Right ventricle myocardium inferior (tissue), 1 donor: ENCODE measurements around the gene TBC1D19. TPM values are rescaled to one million over a fixed set of nuclear protein-coding genes. Genes with fewer than 3 reads are reported as not detected.
"Not testable (repeated sequence)": the region's sequence is repeated elsewhere in the genome, so short reads cannot be mapped to it uniquely, and the experiment has no call there.

Source experiments
- ATAC-seq: fragments of 200-7000 bp; cut with Tn5 transposase; one replicate; pipeline ENCODE4 v1.9.1; 2020; ENCODE audit warnings: mild to moderate bottlenecking, moderate library complexity
- DNase-seq: peaks from one replicate; pipeline ENCODE4 v3.0.0; 2021; ENCODE audit errors: missing footprints
- intact Hi-C: fragments of 100-400 bp; cut with DNase I; formaldehyde crosslinking; loops from one replicate; pipeline ENCODE4 v1.11.0; 2022
- long read RNA-seq: library from polyadenylated mRNA; unstranded; transcript quantifications from one replicate; pipeline ENCODE4 v2.0.0, GENCODE V29; 2021
- total RNA-seq: library from RNA; stranded (reverse); fragmentation: NEBNext Ultra II Directional; extraction: Animal tissue kit (Norgen Biotek cat#: 25700); gene quantifications from one replicate; pipeline ENCODE4 v1.2.1, GENCODE V29; 2021
- donor health status: DM: no; HTN: yes; CAD: no; lungs with severe emphysema.

TBC1D19 gene
- 8.8 TPM for total RNA-seq
- long read RNA-seq, partial matches to known transcripts = 0 of 4 reads
- long read RNA-seq, other reads (novel, unspliced or antisense) = 0 of 4 reads

DNA sequence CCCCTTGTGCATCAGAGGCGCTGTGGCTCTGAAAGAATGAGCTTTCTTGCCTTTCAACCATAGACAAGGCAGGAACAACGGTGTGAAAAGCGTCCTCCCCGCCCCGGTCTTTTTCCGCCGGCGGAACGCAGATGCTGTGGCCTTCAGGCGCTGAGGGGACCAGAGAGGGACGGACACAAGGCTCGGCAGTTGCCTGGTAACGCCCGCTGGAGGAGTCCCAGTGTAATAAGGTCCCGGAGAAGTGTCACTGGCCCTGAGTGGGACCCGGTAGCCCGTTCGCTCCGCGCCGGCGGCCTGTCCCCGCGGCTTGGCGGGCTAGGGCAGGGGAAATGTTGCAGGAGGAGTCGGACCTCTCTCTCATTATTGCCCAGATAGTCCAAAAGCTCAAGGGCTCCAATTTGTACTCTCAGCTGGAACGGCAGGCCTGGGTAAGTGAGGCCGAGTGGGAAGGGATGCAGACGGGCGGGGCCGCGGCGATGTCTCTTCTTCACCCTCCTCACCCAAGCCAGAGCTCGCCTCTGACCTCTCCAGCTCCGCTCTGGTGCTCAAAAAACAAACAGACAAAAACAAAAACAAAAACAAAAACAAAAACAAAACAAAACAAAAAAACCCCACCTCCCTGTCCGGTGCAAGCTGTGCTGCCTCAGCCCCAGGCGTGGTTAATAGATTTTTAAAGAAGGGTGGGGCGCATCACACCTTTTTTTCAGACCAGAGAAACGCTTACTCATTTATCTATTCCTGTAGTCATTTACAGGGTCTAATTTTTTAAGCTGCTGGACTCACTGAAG is at the start of gene TBC1D19:
Gene TBC1D19, plus strand, starts transcription at position 220 of the 788 bp plus-strand sequence. Its CDS starts 110 bp downstream, at position 330.
- intact Hi-C loops = loop anchor here (2.0 to 10.0 kb wide), 3 partner anchors 259 to 431 kb away; partner anchors contain the start of genes RBPJ and STIM2
- ATAC-seq (peak; percentile 100), DNase-seq (peak; percentile 93)

- no peak for DNase-seq
- no peak for ATAC-seq
- intact Hi-C loops = no loop called here
These were observed 40.9 kb upstream of the TBC1D19 start for GRCh38 chr4:26542991-26543390.

GRCh38 chr4:26544421-26544820 is 39.5 kb upstream of the TBC1D19 start:
- ATAC-seq = no peak
- intact Hi-C loops = no loop called here

GRCh38 chr4:26548379-26548778 is 35.5 kb upstream of the TBC1D19 start:
- ATAC-seq, DNase-seq, intact Hi-C loops: not testable (repeated sequence)

More at GRCh38 chr4:26544421-26544820, 39.5 kb upstream of the TBC1D19 start:
- DNase-seq = no peak

GRCh38 chr4:26557164-26557563 is 26.7 kb upstream of the TBC1D19 start:
- intact Hi-C loops = no loop called here
- ATAC-seq = no peak

DNA sequence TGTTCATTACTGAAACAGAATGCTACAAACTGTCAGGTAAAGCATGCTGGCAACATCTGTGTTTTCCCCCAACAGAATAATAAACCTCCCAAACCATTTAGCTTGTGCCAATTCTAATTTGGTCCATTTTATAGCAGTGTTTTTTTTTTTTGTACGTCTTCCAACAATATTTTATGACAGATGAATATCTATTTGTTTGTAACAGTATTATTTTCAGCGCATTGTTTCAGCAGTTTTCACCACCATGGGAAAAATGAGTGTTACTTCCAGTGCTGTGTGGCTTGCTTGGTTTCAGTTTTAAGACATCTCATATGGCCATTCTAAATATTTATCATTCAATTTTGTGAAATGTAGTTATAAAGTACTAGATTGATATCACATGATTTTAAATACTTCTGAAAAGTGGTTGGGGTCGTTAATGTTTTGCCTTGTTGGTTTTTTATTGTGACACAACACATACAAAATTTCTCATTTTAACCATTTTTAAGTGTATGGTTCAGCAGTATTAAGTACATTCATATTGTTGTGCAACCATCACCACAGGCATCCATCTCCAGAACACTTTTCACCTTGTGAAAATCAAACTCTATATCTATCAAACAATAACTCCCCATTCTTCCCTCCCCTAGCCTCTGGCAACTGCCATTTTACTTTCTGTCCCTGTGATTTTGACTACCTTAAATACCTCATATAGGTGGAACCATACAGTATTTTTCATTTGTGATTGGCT is 25.6 kb upstream of the TBC1D19 start:
- ATAC-seq (no peak), DNase-seq (no peak)
- intact Hi-C loops = no loop called here

More at GRCh38 chr4:26557164-26557563, 26.7 kb upstream of the TBC1D19 start:
- DNase-seq = no peak

DNA sequence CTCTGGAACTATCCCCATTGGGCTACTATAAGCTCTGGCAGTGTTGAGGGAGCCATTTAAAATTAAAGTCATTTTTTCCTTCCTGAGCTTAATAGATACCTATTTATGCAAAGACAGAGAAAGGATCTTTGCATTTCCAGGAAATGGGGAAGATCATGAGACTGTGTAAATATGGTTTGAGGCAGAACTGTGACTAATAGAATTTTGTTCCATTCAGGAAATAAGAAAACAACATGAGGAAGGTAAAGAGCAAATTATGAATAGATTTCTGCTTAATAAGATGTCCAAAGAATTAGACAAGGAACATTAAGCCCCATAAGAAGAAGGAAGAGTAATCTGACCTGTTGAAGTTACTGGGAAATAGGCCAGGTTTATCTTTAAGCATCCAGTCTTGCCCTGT is 17.8 kb upstream of the TBC1D19 start:
- intact Hi-C loops = no loop called here
- DNase-seq (no peak), ATAC-seq (no peak)

GRCh38 chr4:26568446-26568994 is 15.4 kb upstream of the TBC1D19 start:
- ATAC-seq (no peak), DNase-seq (no peak)
- intact Hi-C loops = no loop called here

DNA sequence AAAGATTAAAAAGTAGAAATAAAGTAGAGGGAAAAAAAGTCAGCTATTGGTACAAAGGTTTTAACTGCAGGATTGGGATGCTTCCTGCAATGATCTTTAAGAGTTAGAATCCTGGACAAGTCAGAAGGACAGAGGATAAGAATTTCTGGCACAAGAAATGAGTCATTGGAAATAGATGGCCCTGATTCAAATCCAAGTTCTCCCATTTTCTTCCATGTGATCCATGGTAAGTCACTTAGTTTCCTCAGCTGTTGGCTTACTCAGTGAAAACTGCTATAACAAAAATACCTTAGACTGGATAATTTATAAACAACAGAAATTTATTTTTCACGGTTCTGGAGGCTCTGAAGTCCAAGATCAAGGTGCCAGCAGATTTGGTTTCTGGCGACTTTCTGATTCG is 13.3 kb upstream of the TBC1D19 start:
- intact Hi-C loops = no loop called here
- DNase-seq (no peak), ATAC-seq (no peak)

DNA sequence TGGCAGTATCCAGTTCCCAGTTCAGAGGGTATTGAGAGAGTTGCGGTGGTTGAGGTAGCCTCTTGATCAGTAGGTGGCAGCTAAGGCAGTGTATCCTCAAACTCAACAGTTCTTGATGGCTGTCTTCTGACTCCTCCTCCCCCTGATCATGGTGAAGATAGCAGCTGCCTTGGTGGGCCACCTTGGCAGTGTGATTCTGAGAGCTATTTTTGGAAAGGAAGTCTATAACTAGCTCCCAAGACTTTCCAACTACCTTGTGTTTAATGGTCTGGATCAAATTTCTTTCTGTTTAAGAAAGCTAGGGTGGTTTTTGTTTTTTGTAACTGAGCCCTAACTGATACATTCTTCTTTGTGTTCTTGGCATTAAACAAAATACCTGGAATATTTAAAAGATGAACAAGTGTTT is 10.5 kb upstream of the TBC1D19 start:
- DNase-seq = no peak
- intact Hi-C loops = no loop called here

GRCh38 chr4:26574563-26574962 is 9.3 kb upstream of the TBC1D19 start:
- no peak for DNase-seq
- intact Hi-C loops = no loop called here
- no peak for ATAC-seq

More for the DNA sequence above, 10.5 kb upstream of the TBC1D19 start:
- no peak for ATAC-seq

- DNase-seq (no peak), ATAC-seq (peak; percentile 34)
- intact Hi-C loops = no loop called here
These were observed 7.6 kb upstream of the TBC1D19 start for GRCh38 chr4:26576231-26576739.

GRCh38 chr4:26577066-26577465 is 6.8 kb upstream of the TBC1D19 start:
- no peak for ATAC-seq
- DNase-seq = no peak
- intact Hi-C loops = no loop called here

DNA sequence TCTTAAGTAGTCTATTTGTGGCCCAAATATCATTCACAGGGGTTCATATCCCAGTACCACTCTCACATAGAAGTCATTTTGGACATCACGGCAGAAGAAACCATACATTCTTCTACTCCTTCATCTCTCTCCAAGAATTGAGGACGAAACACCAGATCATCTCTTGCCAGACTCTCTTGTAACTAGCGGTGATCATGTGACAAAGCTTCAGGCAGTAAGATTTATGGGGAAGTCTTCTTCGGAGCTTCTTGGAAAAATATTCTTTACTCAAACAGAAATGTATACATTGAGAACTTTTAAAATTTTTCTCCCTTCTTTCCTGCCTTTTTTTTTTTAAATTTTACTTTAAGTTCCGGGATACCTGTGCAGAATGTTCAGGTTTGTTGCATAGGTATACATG is 4.7 kb upstream of the TBC1D19 start:
- intact Hi-C loops = no loop called here
- DNase-seq = no peak
- ATAC-seq = no peak

DNA sequence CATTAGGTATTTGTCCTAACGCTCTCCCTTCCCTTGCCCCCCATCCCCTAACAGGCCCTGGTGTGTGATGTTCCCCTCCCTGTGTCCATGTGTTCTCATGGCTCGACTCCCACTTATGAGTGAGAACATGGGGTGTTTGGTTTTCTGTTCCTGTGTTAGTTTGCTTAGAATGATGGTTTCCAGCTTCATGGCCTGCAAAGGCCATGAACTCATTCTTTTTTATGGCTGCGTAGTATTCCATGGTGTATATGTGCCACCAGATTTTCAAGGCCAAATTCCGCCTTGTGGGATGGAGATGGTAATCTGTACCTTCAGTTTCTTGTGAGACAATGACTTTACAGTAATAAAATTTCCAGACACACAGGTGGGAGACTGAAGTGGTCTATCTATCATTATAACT is 2.5 kb upstream of the TBC1D19 start:
- intact Hi-C loops = loop anchor here (10.0 kb wide), 2 partner anchors 257 to 433 kb away; partner anchors contain the start of gene RBPJ
- ATAC-seq, DNase-seq: not testable (repeated sequence)

DNA sequence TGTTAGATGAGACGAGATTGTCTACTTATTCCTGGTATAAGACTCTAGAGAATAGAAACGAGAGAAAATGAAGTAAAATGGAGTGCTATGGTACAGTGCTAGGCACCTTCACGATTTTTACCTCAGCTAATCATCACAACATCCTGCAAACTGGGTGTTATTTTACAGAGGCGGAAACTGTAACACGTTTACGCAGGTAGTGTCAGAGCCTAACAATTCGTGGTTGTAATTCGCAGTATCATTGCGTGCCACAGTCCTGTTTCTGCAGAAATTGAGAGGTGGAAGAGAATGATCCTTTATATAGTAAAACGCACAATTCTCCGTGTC is 383 bp upstream of the TBC1D19 start:
- DNase-seq = no peak
- peak; percentile 37 for ATAC-seq
- intact Hi-C loops = loop anchor here (2.0 to 10.0 kb wide), 3 partner anchors 259 to 431 kb away; partner anchors contain the start of genes RBPJ and STIM2

DNA sequence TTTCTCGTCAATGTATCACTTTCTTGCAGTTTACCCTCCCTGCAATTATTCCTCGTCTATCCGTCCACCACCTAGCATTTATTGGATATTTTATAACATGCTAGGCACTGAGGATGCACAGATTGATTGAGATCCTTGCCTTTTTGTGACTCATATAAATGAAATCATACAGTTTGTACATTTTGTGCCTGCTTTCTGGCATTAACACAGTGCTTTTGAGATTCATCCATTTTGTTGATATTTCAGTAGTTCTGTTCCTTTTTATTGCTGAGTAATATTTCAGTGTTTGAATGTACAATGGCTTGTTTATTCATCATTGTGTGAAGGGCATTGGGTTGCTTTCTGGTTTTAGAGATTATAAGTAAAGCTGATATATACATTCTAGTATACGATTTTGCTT is 841 bp downstream of the TBC1D19 start:
- intact Hi-C loops = loop anchor here (10.0 kb wide), 2 partner anchors 260 to 430 kb away; partner anchors contain the start of gene RBPJ
- no peak for ATAC-seq

GRCh38 chr4:26589705-26590104 is 5.8 kb downstream of the TBC1D19 start:
- no peak for DNase-seq
- ATAC-seq = no peak
- intact Hi-C loops = loop anchor here (10.0 kb wide), 2 partner anchors 265 to 425 kb away; partner anchors contain the start of gene RBPJ

More for the DNA sequence above, 841 bp downstream of the TBC1D19 start:
- DNase-seq = no peak

GRCh38 chr4:26590639-26591038 is 6.8 kb downstream of the TBC1D19 start:
- DNase-seq (no peak), ATAC-seq (no peak)
- intact Hi-C loops = no loop called here
